Esophagus squamous epithelium (tissue), 4 donors: ENCODE data around the gene STXBP6.

Experiments
- POLR2A ChIP-seq, 4 donors: fragments of 450-650 bp; IDR thresholded peaks; one replicate each; pipeline ENCODE4 v1.6.1; 2017; ENCODE audit warnings: antibody characterized with exemption in 4 of 4, mild to moderate bottlenecking in 4 of 4, moderate library complexity in 3 of 4
- TF ChIP-seq, protein P1 (sequence below), 6 experiments: fragments of 450-650 bp in 4 of 6; fragments of 200-600 bp in 2 of 6; sonication (generic) in 2 of 6; IDR thresholded peaks; one replicate each; pipeline ENCODE4 v1.5.1; 2016 to 2019; ENCODE audit warnings: antibody characterized with exemption in 6 of 6, mild to moderate bottlenecking in 4 of 6, moderate library complexity in 4 of 6

DNA sequence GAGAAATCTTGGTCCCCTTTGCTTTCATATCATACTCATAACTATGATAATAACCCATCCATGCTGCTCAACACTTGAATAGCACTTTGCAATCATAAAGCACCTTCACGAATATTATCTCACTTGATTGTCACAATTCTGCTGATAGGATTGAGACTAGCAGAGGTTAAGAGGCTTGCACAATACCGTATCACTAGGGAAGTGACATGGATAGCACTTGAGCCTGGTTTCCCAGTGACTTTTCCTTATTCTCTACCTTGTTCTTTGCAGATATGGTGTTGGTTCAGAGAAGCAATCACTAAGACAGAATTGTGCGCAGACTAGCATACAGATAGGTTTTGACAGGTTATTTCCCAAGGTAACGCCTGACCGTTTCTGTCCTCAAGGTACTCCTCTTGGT lies 229.3 kb downstream of the STXBP6 start:
- no peak for TF ChIP-seq POLR2A (IDR thresholded peaks at IDR 0.05)
- TF ChIP-seq, protein P1, sequence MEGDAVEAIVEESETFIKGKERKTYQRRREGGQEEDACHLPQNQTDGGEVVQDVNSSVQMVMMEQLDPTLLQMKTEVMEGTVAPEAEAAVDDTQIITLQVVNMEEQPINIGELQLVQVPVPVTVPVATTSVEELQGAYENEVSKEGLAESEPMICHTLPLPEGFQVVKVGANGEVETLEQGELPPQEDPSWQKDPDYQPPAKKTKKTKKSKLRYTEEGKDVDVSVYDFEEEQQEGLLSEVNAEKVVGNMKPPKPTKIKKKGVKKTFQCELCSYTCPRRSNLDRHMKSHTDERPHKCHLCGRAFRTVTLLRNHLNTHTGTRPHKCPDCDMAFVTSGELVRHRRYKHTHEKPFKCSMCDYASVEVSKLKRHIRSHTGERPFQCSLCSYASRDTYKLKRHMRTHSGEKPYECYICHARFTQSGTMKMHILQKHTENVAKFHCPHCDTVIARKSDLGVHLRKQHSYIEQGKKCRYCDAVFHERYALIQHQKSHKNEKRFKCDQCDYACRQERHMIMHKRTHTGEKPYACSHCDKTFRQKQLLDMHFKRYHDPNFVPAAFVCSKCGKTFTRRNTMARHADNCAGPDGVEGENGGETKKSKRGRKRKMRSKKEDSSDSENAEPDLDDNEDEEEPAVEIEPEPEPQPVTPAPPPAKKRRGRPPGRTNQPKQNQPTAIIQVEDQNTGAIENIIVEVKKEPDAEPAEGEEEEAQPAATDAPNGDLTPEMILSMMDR (IDR thresholded peaks at IDR 0.05), result no peak
